NCI-H510A treated with DMSO at 0.1 percent for 48 hours (cell line): ENCODE measurements around the gene JAG2.

Experiments
- DNase-seq: peaks from one replicate; lab custom pipeline; 2025; lab: John Stamatoyannopoulos, UW

JAG2 gene

DNA sequence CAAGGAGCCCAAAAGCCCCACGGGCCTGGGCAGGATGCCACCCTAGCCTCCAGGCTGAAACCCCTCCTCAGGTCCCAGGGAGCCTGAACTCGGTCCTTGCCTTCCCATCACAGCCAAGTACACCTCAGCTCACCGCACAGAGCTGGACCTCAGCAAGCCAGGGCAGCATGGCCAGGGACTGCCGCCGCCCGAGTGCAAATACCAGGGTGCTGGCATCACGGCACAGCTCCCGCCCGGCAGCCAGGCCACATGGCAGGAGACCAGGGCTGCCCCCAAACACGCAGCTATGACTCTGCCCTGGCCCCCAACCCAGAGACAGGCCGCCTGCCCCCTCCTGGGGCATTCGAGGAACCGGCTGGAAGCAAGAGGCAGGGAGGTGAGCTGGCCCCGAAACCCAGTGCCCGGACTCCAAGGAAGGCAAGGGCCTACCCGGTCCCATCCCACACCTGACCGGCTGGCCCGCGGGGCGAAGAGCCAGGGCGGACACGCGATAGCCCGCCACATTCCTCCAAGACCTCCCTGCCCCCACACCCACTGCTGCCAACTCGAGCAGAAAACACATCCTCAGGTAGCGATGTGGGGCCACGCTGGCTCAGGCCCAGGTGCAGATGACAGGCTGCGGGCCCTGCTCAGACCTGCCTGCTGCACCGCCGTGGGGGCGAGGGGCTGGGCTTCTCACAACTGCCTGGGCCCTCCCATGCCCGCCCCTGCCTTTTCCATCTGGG is 2.7 kb downstream of the JAG2 start:
- no peak for DNase-seq

GRCh38 chr14:105165134-105165704 is 3.4 kb downstream of the JAG2 start:
- DNase-seq: peak; percentile 94

- peak; percentile 90 for DNase-seq
Observed at GRCh38 chr14:105163040-105163742, 5.4 kb downstream of the JAG2 start.

DNA sequence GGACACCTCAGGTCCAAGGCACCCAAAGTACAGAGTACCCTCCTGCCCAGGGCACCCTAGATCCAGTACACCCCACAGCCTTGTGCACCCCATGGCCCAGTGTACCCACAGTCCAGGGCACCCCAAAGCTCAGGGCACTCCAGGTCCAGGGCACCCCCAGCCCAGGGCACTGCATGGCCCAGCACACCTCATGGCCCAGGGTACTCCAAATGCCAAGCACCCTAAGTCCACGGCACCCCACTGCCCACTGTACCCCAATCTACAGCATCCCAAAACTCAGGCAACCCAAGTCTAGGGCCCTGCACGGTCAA is 6.0 kb downstream of the JAG2 start:
- DNase-seq: no peak

DNA sequence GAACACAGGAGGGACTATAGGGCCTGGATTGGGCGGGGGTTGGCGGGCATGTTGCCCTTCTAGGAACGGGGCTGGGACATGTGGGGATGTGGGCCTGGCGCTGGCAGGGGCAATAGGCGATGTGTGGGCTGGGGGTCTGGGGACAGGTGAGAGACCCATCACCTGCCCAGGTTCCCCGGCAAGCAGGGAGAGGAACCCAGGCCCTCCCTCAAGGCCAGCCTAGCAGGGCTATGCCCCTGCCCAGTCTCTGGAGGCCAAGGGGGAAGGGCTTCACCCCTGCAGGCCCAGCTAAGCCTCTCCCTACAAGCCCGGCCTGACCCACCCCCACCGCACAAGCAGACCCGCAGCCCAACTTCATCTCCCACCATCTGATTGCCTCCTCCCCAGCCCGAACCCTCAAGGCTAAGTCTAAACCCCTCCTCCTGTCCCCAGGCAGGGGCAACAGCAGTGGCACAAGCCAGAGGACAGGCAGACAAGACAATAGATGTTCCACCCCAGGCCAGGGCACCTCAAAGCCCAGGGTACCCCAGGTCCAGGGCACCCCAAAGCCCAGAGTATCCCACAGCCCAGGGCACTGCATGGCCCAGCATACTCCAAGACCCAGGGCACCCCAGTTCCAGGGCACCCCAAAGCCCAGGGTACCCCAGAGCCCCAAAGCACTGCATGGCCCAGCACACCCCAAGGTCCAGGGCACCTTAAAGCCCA is 6.5 kb downstream of the JAG2 start:
- peak; percentile 21 for DNase-seq

DNA sequence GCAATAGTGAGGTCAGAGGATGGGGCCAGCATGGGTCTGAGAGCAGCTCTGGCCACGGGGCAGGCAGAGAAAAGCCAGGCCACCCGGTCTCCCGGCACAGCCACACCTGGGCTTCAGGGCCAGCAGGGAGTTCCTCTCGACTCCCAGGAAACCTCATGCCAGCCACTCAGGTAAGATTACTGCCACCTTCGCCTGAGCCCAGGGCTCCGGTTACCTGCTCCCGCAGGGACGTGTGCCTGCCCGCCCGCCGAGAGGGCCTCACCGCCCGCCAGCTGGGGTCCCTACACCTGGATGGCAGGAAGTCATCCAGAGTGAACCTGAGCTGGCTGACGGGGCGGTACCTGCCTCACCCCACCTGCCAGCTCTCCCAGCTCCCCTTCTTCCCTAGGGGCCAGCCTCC is 7.3 kb downstream of the JAG2 start:
- peak; percentile 97 for DNase-seq

DNA sequence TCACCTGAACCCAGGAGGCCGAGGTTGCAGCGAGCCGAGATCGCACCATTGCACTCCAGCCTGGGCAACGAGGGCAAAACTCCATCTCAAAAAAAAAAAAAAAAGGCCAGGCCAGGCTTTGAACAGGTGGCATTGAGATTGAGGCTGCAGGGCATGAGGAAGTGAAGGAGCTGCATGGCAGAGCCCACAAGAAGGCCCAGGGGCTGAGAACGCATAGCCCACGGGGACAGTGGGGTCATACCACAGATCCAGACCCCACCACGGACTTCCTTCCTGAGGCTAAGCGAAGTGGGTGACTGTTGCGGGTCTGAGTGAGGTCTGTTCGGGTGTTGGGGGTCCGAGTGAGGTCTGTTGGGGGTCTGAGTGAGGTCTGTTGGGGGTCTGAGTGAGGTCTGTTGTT is 7.8 kb downstream of the JAG2 start:
- no peak for DNase-seq

DNA sequence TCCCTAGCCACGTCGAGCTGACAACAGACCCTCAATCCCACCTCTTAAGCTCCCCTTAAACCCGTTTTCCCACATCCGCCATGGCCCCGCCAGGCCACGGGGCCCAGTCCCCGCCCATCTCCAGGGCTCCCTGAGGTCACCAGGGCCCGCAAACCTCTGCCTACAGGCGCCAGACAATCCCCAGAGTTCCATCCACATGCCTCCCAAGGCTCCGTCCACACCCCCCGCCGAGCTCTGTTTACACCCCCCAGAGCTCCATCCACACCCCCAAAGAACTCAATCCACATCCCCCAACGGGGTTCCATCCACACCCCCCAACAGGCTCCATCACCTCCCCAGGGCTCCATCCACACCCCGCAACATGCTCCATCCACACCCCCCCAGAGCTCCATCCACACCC is 9.2 kb downstream of the JAG2 start:
- DNase-seq: no peak

- DNase-seq: no peak
Observed at GRCh38 chr14:105158794-105159193, 9.8 kb downstream of the JAG2 start.

GRCh38 chr14:105157872-105158271 is 10.7 kb downstream of the JAG2 start:
- DNase-seq: no peak

GRCh38 chr14:105156414-105157375 is 11.9 kb downstream of the JAG2 start:
- DNase-seq: no peak

DNA sequence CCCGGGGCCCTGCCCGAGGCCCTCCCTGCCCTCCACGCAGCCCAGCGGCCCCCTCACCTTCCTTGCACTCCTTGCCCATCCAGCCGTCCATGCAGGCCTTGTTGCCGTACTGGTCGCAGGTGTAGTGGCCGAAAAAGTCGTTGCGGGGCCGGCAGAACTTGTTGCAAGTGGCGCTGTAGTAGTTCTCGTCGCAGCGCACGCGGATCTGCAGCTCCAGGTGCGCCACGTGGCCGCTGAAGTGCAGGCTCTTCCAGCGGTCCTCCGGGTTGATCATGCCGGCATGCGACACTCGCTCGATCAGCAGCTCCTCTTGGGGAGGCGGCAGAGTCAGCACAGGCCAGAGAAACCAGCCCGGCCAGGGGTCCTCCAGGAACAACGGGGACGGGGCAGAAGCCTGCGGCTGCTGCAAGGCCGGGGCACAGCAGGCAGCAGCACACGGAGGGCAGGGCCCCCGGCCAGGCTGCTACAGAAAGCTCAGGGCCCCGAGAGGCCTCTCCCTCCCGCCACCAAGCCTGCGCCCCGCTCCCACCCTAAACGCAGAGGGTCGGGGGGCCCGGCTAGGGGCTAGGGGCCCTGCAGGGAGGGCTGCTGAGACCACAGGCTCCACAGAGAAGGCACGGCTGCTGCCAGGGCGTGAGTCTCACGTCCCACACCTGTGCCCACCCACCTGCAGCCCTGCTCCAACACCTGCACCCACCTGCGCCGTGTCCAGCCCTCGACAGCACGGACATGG is 12.7 kb downstream of the JAG2 start:
- DNase-seq: peak; percentile 15

DNA sequence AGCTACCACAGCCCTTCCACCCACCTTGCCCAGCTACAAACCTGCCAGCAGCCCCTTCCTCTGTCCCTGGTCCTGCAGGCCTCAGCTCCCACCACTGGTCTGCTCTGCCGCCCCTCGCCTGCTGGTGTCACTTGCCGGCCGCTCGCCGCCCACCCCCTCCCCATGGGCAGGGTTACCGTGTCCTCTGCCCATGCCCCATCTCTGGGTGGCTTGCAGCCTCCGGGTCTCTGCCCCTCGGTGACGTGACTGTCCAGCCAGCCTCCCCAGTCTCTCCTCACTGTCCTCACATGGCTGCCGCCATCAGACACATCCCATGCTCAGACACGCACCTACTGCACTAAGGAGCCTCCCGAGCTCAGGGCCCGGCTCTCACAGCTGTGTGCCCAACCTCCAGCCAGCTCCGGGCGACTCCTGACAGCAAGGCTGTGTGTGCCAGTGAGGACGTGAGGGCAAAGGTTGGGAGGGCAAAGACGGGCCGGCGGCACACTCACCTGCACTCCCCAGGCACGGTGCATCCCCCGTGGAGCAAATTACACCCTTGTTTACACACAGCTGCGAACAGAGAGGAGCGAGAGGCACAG is 13.4 kb downstream of the JAG2 start:
- DNase-seq: no peak

GRCh38 chr14:105154476-105154871 is 14.1 kb downstream of the JAG2 start:
- DNase-seq: no peak

- no peak for DNase-seq
Observed at GRCh38 chr14:105153739-105154475, 14.7 kb downstream of the JAG2 start.

DNA sequence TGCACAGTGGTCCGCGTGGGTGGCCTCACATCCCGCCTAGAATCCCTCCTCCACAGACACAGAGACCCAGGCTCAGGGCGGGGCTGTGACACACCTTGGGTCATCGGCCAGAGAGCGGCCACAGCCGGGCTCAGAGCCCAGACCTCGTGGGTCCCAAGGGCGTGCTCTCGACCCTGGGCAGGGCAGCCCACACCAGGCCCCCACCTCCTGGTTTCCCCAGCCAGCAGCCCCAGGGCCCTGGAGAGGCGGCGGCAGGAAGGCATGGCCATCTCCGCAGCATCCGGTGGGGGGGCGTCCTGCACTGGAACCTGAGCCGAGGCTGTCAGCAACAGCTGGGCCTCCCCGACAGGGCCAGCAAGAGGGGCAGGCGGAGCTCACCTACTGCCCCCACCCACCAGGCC is 15.2 kb downstream of the JAG2 start:
- no peak for DNase-seq

DNA sequence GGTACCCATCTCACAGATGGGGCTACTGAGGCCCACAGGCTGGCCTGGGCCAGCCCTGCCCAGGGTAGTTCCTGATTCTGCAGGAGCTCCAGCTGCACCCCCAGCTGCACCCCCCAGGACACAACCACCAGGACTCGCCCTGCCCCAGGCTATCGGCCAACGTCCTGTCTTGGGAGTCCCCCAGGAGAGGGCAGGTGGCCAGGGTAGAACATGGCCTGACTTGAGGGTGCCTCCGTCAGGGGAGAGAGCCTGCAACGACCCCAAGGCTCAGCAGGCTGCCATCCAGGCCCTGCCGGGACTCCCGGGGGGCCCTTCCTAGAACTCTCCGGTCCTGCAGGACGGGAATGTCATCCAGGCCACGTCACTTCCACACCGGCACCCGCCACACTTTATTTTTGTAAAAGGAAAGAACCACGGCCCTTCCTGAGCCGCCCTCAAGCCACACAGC is 15.8 kb downstream of the JAG2 start:
- no peak for DNase-seq

GRCh38 chr14:105151838-105152793 is 16.5 kb downstream of the JAG2 start:
- no peak for DNase-seq
